ENCODE measurements around the gene ESYT2. TPM values are rescaled to one million over a fixed set of nuclear protein-coding genes. Genes with fewer than 3 reads are reported as not detected.

Gene ESYT2
- total and polyA plus RNA-seq, 9 of the 15 experiments (the other 6 are each of a cell fraction or from before 2014, with no cell fraction given), result 5.8 to 86.9 (median 64.7) TPM

GRCh38 chr7:158829342-158830210 lies at the start of gene ESYT2 (continued):
- TF ChIP-seq MCM2 (IDR thresholded peaks at IDR 0.05; ENCODE audit: low read depth), result no peak
- no peak for TF ChIP-seq TFAM (CRISPR knock-in tag; conservative IDR thresholded peaks at IDR 0.05)
- peak; percentile 88; the same call in 1 of the 2 replicates for TF ChIP-seq CGGBP1 (CRISPR knock-in tag; IDR thresholded peaks at IDR 0.05)
- TF ChIP-seq CCNT2 (IDR thresholded peaks at IDR 0.05; ENCODE audit: borderline replicate concordance, extremely low read depth, insufficient read length, low read depth, low read length), result peak; percentile 95
- no peak for TF ChIP-seq ZNF217 (CRISPR knock-in tag; IDR thresholded peaks at IDR 0.05)
- peak; percentile 98 for TF ChIP-seq ZBTB12 (CRISPR knock-in tag; IDR thresholded peaks at IDR 0.05)
- TF ChIP-seq PURB (CRISPR knock-in tag; IDR thresholded peaks at IDR 0.05; ENCODE audit: low read depth), result no peak
- no peak; the same call in 1 of the 2 replicates for TF ChIP-seq ZC3H11A (IDR thresholded peaks at IDR 0.05; ENCODE audit: low read depth, low read length)
- TF ChIP-seq DIDO1 (tag; IDR thresholded peaks at IDR 0.05; ENCODE audit: low read depth), result no peak
- no peak for TF ChIP-seq ELK1 (CRISPR knock-in tag; IDR thresholded peaks at IDR 0.05)
- TF ChIP-seq ZNF407 (IDR thresholded peaks at IDR 0.05; ENCODE audit: low read depth), result no peak
- TF ChIP-seq SREBF2 (CRISPR knock-in tag; IDR thresholded peaks at IDR 0.05), result no peak
- peak; percentile 90 to 93 for TF ChIP-seq E2F6 (IDR thresholded peaks at IDR 0.05; ENCODE audit: borderline replicate concordance in 1 of 2, extremely low read depth in 1 of 2, insufficient read depth in 1 of 2, insufficient read length in 1 of 2, low read depth in 1 of 2, low read length in 1 of 2, poor library complexity in 1 of 2, severe bottlenecking in 1 of 2)
- no peak for TF ChIP-seq PYGO2 (tag; IDR thresholded peaks at IDR 0.05)

All from K562 (cell line).